Thyroid gland (tissue), 4 donors: Measurements from ENCODE around the gene EPC1.

ENCODE experiments used
- CTCF ChIP-seq, 6 experiments: fragments of 200-600 bp in 3 of 6; fragments of 450-650 bp in 3 of 6; sonication (generic) in 3 of 6; IDR thresholded peaks; one replicate each; pipeline ENCODE4 v1.5.1; 2016 to 2019; ENCODE audit warnings: antibody characterized with exemption in 6 of 6, mild to moderate bottlenecking in 2 of 6, inconsistent platforms in 1 of 6, moderate library complexity in 1 of 6
- POLR2A ChIP-seq, 2 donors: fragments of 450-650 bp; IDR thresholded peaks; one replicate each; pipeline ENCODE4 v1.6.1; 2017; ENCODE audit warnings: antibody characterized with exemption in 2 of 2, mild to moderate bottlenecking in 2 of 2, moderate library complexity in 1 of 2

- no peak for TF ChIP-seq CTCF (IDR thresholded peaks at IDR 0.05)
- TF ChIP-seq POLR2A (IDR thresholded peaks at IDR 0.05): no peak
These were observed 47.0 kb upstream of the EPC1 start for GRCh38 chr10:32393911-32394310.
